ENCODE results near the gene RGS9.

Gene RGS9

DNA sequence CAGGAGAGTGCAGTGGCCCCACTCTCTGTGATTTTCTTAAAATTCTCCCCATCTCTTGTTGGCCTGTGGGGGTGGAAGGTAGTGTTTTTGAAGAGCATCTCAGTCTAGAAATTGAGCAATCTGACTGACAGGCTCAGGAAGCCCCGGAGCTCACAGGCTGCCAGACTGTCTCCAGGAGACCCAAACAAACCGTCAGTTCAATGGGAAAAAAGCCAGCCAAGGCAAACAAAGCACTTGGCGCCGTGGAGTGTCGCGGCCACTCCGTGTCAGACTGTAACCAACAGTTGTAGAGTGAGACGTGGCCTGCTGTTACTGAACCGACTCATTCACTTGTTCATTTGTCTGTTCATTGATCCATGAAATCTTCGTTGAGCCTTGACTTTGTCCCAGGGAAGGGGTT is 33.7 kb downstream of the RGS9 start:
- Histone ChIP-seq H3K9me2 (replicated peaks; ENCODE audit: insufficient read depth, low read length) (no peaks in the 10 kb centered on the region), H3K36me3 (ENCODE audit: low read length) (no peaks in the 10 kb centered on the region), H2AFZ (ENCODE audit: low read depth, low read length, severe bottlenecking) (no peak overlapping the region), H3K27me3 (ENCODE audit: low read length) (no peaks in the 10 kb centered on the region), H3K79me2 (ENCODE audit: insufficient read depth, low read length) (no peaks in the 10 kb centered on the region), H3K9ac (ENCODE audit: low read length) (no peak overlapping the region), H3K9me3 (ENCODE audit: insufficient read depth, low read length) (no peaks in the 10 kb centered on the region), H4K20me1 (ENCODE audit: low read depth, low read length) (no peaks in the 10 kb centered on the region), H3F3A (ENCODE audit: insufficient read depth) (peaks cover under 1% of the 10 kb centered on the region; the same call in 1 of the 2 replicates), H3K4me3 (ENCODE audit: insufficient read depth, low read length, poor library complexity, severe bottlenecking) (no peak overlapping the region), H3K4me2 (ENCODE audit: low read depth, low read length, poor library complexity, severe bottlenecking) (no peak overlapping the region), H3K27ac (ENCODE audit: low read depth, low read length) (no peak overlapping the region)
- TF ChIP-seq, protein P1, sequence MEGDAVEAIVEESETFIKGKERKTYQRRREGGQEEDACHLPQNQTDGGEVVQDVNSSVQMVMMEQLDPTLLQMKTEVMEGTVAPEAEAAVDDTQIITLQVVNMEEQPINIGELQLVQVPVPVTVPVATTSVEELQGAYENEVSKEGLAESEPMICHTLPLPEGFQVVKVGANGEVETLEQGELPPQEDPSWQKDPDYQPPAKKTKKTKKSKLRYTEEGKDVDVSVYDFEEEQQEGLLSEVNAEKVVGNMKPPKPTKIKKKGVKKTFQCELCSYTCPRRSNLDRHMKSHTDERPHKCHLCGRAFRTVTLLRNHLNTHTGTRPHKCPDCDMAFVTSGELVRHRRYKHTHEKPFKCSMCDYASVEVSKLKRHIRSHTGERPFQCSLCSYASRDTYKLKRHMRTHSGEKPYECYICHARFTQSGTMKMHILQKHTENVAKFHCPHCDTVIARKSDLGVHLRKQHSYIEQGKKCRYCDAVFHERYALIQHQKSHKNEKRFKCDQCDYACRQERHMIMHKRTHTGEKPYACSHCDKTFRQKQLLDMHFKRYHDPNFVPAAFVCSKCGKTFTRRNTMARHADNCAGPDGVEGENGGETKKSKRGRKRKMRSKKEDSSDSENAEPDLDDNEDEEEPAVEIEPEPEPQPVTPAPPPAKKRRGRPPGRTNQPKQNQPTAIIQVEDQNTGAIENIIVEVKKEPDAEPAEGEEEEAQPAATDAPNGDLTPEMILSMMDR (IDR thresholded peaks at IDR 0.05; ENCODE audit: insufficient read depth, low read length, poor library complexity, severe bottlenecking) = no peak
- no peak for TF ChIP-seq EZH2phosphoT487 (conservative IDR thresholded peaks at IDR 0.05; ENCODE audit: low read length)

DNA sequence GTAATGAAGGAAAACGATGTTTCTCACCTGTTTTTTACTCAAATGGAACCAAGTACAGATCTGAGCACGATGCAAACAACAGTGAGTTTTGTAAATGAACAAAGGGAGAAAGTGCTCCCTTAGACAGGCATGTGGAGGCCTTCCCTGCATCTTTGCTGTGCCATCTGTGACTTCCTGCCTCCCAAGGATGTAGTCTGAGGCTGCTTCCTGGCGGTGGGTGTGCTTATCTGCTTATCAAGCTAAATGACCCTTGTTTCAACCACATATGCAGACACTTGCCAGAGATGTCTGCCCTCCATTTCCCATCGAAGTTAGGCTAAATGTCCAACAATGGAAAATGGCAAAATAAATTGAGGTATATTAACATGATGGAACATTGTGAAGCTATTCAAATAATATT is 34.6 kb downstream of the RGS9 start:
- H3F3A ChIP-seq (ENCODE audit: insufficient read depth) = peaks cover 5% of the 10 kb centered on the region; the same call in 1 of the 2 replicates
- H3K79me2 ChIP-seq (ENCODE audit: insufficient read depth, low read length) = no peaks in the 10 kb centered on the region
- TF ChIP-seq, protein P1 (IDR thresholded peaks at IDR 0.05; ENCODE audit: insufficient read depth, low read length, poor library complexity, severe bottlenecking) = no peak
- no peak for TF ChIP-seq EZH2phosphoT487 (conservative IDR thresholded peaks at IDR 0.05; ENCODE audit: low read length)
- H3K36me3 ChIP-seq (ENCODE audit: low read length) = no peaks in the 10 kb centered on the region
- H4K20me1 ChIP-seq (ENCODE audit: low read depth, low read length) = no peaks in the 10 kb centered on the region
- H3K27ac ChIP-seq (ENCODE audit: low read depth, low read length) = no peak overlapping the region
- no peak overlapping the region for H3K4me3 ChIP-seq (ENCODE audit: insufficient read depth, low read length, poor library complexity, severe bottlenecking)
- H3K4me2 ChIP-seq (ENCODE audit: low read depth, low read length, poor library complexity, severe bottlenecking) = no peak overlapping the region
- no peaks in the 10 kb centered on the region for H3K9me3 ChIP-seq (ENCODE audit: insufficient read depth, low read length)
- H3K9ac ChIP-seq (ENCODE audit: low read length) = no peak overlapping the region
- H2AFZ ChIP-seq (ENCODE audit: low read depth, low read length, severe bottlenecking) = no peak overlapping the region
- no peaks in the 10 kb centered on the region for H3K9me2 ChIP-seq (replicated peaks; ENCODE audit: insufficient read depth, low read length)
- no peaks in the 10 kb centered on the region for H3K27me3 ChIP-seq (ENCODE audit: low read length)

DNA sequence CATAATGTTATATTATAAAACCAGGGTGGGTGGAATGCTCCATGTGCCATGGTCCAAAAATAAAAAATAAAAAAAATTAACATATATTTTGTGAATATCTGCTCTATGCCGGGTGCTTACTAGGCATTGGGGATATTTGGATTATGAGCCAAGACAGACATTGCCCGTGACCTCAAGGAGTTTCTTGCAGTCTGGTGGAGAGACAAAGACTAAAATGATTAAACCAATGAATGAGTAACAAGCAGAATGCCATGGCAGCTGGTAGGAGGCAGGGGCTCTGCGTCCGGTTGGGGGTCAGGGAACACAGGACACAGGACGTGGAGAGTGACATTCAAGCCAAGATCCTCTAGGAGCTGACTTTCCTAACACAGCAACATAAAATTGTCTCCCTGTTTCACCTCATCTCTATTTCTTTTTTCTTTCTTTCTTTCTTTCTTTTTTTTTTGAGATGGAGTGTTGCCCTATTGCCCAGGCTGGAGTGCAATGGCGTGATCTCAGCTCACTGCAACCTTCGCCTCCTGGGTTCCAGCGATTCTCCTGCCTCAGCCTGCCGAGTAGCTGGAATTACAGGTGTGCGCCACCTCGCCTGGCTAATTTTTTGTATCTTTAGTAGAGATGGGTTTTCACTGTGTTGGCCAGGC is 35.4 kb downstream of the RGS9 start:
- Histone ChIP-seq H3K27me3 (ENCODE audit: low read length) (no peaks in the 10 kb centered on the region), H2AFZ (ENCODE audit: low read depth, low read length, severe bottlenecking) (no peak overlapping the region), H3K9me3 (ENCODE audit: insufficient read depth, low read length) (no peaks in the 10 kb centered on the region), H3K9me2 (replicated peaks; ENCODE audit: insufficient read depth, low read length) (no peaks in the 10 kb centered on the region), H3K36me3 (ENCODE audit: low read length) (no peaks in the 10 kb centered on the region), H3K27ac (ENCODE audit: low read depth, low read length) (no peak overlapping the region), H3K79me2 (ENCODE audit: insufficient read depth, low read length) (no peaks in the 10 kb centered on the region), H3K4me3 (ENCODE audit: insufficient read depth, low read length, poor library complexity, severe bottlenecking) (no peak overlapping the region), H3F3A (ENCODE audit: insufficient read depth) (peaks cover 5% of the 10 kb centered on the region; the same call in 1 of the 2 replicates), H3K9ac (ENCODE audit: low read length) (no peak overlapping the region), H4K20me1 (ENCODE audit: low read depth, low read length) (no peaks in the 10 kb centered on the region), H3K4me2 (ENCODE audit: low read depth, low read length, poor library complexity, severe bottlenecking) (no peak overlapping the region)
- no peak for TF ChIP-seq EZH2phosphoT487 (conservative IDR thresholded peaks at IDR 0.05; ENCODE audit: low read length)
- TF ChIP-seq, protein P1 (IDR thresholded peaks at IDR 0.05; ENCODE audit: insufficient read depth, low read length, poor library complexity, severe bottlenecking) = no peak

Data from SU-DHL-6 (cell line).